Fibroblast of villous mesenchyme (primary cell): ENCODE results near the gene GRIK2. TPM values are rescaled to one million over a fixed set of nuclear protein-coding genes. Genes with fewer than 3 reads are reported as not detected.

Experiments
- DNase-seq: peaks from one replicate; pipeline ENCODE4 v3.0.0-alpha.2; 2010; ENCODE audit warnings: low read depth
- H3K4me3 ChIP-seq: 2 replicates; pipeline ENCODE4 v1.5.1; 2011; ENCODE audit warnings: low read depth, mild to moderate bottlenecking, low read length
- CTCF ChIP-seq: IDR thresholded peaks from 2 replicates; pipeline ENCODE4 v1.5.1; 2012; ENCODE audit warnings: low read depth, mild to moderate bottlenecking, low read length; ENCODE audit not compliant: insufficient read depth
- total RNA-seq: library from RNA; depleted of rRNA; stranded (reverse); fragments of >200 nt; gene quantifications from 2 replicates; pipeline ENCODE4 v1.2.3, GENCODE V29; 2012

GRIK2 gene
- total RNA-seq, 1 donor: 15.1 TPM

- DNase-seq: no peak
- TF ChIP-seq CTCF: no peak
- H3K4me3 ChIP-seq: no peak overlapping the region
Observed at GRCh38 chr6:101394936-101395335, 1.4 kb downstream of the GRIK2 start.

- TF ChIP-seq CTCF: peak; percentile 9
- no peak for DNase-seq
Observed at GRCh38 chr6:101395345-101395744, 1.8 kb downstream of the GRIK2 start.

GRCh38 chr6:101396548-101397173 lies 3.2 kb downstream of the GRIK2 start:
- no peak for TF ChIP-seq CTCF
- H3K4me3 ChIP-seq: no peak overlapping the region
- peak; percentile 56 for DNase-seq

More at GRCh38 chr6:101395345-101395744, 1.8 kb downstream of the GRIK2 start:
- no peak overlapping the region for H3K4me3 ChIP-seq

- DNase-seq: no peak
- TF ChIP-seq CTCF: peak; percentile 14
- H3K4me3 ChIP-seq: no peak overlapping the region
Observed at GRCh38 chr6:101397199-101397598, 3.7 kb downstream of the GRIK2 start.

- H3K4me3 ChIP-seq: no peak overlapping the region
- no peak for TF ChIP-seq CTCF
- DNase-seq: no peak
Observed at GRCh38 chr6:101398716-101399615, 5.5 kb downstream of the GRIK2 start.

GRCh38 chr6:101399616-101400162 lies 6.2 kb downstream of the GRIK2 start:
- H3K4me3 ChIP-seq: no peak overlapping the region
- DNase-seq: no peak
- TF ChIP-seq CTCF: no peak
